ENCODE data around the gene KATNB1.
"Not testable (repeated sequence)": the region's sequence is repeated elsewhere in the genome, so short reads cannot be mapped to it uniquely, and the experiment has no call there.

DNA sequence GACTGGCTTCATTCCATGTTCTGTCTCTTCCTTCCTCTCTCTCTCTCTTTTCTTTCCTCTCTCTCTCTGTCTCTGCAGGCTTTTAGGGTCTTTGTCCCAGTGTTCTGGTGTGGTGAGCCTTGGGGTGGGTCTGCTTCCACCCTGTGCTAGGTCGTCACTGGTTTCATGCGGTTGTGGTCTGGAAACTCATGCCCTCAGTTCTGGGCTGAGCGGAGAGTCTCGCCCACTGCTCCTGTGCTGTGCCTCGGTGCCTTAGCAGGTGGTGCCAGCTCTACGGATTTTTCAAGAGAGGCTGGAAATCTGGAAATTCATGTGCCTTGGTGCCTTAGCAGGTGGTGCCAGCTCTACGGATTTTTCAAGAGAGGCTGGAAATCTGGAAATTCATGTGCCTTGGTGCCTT lies 10.7 kb downstream of the KATNB1 start:
- TF ChIP-seq EZH2 (IDR thresholded peaks at IDR 0.05; ENCODE audit: borderline replicate concordance, low read length), result not testable (repeated sequence)
- TF ChIP-seq, protein P1, sequence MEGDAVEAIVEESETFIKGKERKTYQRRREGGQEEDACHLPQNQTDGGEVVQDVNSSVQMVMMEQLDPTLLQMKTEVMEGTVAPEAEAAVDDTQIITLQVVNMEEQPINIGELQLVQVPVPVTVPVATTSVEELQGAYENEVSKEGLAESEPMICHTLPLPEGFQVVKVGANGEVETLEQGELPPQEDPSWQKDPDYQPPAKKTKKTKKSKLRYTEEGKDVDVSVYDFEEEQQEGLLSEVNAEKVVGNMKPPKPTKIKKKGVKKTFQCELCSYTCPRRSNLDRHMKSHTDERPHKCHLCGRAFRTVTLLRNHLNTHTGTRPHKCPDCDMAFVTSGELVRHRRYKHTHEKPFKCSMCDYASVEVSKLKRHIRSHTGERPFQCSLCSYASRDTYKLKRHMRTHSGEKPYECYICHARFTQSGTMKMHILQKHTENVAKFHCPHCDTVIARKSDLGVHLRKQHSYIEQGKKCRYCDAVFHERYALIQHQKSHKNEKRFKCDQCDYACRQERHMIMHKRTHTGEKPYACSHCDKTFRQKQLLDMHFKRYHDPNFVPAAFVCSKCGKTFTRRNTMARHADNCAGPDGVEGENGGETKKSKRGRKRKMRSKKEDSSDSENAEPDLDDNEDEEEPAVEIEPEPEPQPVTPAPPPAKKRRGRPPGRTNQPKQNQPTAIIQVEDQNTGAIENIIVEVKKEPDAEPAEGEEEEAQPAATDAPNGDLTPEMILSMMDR (IDR thresholded peaks at IDR 0.05; ENCODE audit: low read length), result not testable (repeated sequence)
